ENCODE measurements around the gene HEPN1.

The HEPN1 gene

GRCh38 chr11:124941703-124942102 lies 22.7 kb downstream of the HEPN1 start:
- in situ Hi-C loops (cut with HindIII; ENCODE audit: low sequenced_read_pairs), result no loop called here

DNA sequence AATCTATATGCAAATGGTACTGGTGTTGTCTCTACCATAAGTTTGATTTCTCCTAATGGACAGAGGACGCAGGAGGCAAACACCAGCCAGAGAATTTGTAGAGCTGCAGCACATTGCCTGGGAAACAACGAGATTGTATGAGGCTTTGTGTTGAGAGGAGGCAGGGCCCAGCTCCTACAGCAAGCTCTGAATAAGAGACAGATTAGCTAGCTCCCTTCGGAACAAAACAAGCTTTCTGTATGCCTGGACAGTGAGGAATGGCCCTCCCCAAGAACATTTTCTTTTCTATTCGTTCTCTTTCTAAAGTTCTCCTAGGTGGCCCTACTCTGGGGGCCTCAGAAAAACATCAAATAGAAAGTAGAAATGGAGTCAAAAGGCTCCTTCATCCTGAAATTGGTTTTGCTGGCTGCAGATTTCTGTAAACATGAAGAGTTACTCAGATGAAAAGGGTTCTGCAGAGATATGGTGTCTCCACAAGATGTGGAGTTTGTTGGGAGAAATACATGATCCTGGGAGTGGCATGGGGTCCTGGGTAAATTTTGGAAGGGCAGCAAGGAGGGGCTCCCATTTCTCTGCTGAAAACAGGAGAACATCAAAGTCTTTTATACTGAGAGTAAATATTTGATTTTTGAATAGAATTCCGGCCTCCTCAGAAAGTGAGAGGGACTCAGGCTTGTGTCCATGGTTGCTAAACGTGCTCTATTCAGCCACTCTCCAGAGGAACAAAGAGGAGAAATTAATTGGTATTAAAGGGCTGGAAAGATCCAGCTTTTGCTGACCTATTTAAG lies 23.6 kb downstream of the HEPN1 start:
- in situ Hi-C loops (cut with HindIII; ENCODE audit: low sequenced_read_pairs), result no loop called here

- in situ Hi-C loops (cut with HindIII; ENCODE audit: low sequenced_read_pairs), result no loop called here
Observed at GRCh38 chr11:124943254-124943616, 24.2 kb downstream of the HEPN1 start.

DNA sequence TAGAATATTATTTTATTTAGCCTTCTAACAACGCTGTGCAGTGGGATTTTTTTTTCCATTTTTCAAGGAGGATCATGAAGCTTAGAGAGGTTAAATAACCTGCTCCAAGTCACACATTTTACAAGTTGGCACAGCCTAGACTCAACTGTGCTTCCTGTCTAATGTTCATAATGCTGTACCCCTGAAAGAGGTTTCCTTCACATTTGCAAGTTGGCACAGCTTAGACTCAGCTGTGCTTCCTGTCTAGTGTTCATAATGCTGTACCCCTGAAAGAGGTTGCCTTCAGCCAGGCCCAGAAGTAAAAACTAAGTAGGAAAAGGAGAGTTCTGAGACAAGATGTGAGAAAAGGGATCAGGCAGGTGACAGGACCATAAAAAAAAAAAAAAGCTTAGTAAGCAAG lies 24.7 kb downstream of the HEPN1 start:
- in situ Hi-C loops (cut with HindIII; ENCODE audit: low sequenced_read_pairs), result no loop called here

DNA sequence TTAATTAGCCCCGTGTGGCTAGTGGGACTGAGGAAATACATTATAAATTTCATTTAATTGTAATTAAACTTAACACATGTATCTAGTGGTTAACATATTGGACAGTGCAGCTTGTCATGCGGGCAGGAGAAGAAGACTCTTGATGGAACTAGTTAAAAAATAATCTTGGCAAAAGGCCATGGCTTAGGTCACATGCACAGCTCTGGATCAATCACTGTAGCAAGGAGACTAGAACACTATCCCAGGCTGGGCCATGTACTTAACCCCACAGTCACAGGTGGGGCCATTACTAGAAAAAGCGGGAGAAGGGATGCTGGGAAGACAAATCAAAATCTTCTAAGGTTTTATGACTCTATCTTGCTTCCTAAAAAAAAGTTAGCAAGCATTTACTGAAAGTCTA lies 25.5 kb downstream of the HEPN1 start:
- in situ Hi-C loops (cut with HindIII; ENCODE audit: low sequenced_read_pairs), result no loop called here

DNA sequence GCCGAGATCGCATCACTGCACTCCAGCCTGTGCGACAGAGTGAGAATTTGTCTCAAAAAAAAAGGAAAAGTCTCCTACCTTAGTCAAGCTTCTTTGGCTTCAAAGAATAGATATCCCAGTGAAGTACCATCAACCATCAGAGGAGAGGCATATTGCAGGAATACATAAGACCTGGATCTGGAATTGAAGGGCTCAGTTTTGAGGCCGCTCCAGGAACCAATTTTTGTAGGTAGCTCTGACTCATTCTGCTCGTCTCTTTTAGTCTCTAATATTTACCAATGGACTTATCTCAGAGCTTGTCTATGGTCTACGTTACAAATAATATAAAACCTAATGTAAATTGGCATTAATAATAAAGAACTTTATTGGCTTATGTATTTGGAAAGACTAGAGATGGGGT lies 26.8 kb downstream of the HEPN1 start:
- in situ Hi-C loops (cut with HindIII; ENCODE audit: low sequenced_read_pairs), result no loop called here

DNA sequence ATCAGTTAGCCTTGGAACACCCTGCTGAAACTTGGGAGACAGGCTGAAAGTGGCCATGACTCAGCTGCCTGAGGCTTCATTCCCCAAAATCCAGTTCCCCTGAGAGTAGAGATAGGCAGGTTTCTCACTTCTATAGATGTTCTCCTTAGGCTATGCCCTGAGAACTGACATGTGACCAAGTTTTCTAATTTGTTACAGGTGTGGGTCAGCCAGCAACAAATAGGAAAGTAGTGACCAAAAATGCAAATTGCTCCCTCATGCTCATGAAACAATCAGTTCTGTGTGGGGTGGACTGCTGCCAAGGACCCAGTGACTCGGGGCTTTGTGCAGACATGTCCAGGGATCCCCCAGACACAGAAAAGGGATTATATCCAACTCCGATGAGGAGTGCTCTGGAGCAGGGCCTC lies 27.7 kb downstream of the HEPN1 start:
- in situ Hi-C loops (cut with HindIII; ENCODE audit: low sequenced_read_pairs), result no loop called here

- in situ Hi-C loops (cut with HindIII; ENCODE audit: low sequenced_read_pairs), result loop anchor here (25.0 kb wide), 1 partner anchor 462 kb away; no protein-coding TSS in a partner anchor
Observed at GRCh38 chr11:124950601-124951330, 31.7 kb downstream of the HEPN1 start.

- in situ Hi-C loops (cut with HindIII; ENCODE audit: low sequenced_read_pairs), result loop anchor here (25.0 kb wide), 1 partner anchor 461 kb away; no protein-coding TSS in a partner anchor
Observed at GRCh38 chr11:124951341-124951740, 32.3 kb downstream of the HEPN1 start.

GRCh38 chr11:124953753-124954589 lies 34.9 kb downstream of the HEPN1 start, which contains the start of gene CCDC15:
Gene CCDC15, plus strand, starts transcription at chr11:124954202. Its CDS starts 531 bp downstream, at chr11:124954733.
- in situ Hi-C loops (cut with HindIII; ENCODE audit: low sequenced_read_pairs), result loop anchor here (25.0 kb wide), 1 partner anchor 458 kb away; no protein-coding TSS in a partner anchor

- in situ Hi-C loops (cut with HindIII; ENCODE audit: low sequenced_read_pairs), result loop anchor here (25.0 kb wide), 1 partner anchor 458 kb away; no protein-coding TSS in a partner anchor
Observed at GRCh38 chr11:124954590-124954955, 35.5 kb downstream of the HEPN1 start.

DNA sequence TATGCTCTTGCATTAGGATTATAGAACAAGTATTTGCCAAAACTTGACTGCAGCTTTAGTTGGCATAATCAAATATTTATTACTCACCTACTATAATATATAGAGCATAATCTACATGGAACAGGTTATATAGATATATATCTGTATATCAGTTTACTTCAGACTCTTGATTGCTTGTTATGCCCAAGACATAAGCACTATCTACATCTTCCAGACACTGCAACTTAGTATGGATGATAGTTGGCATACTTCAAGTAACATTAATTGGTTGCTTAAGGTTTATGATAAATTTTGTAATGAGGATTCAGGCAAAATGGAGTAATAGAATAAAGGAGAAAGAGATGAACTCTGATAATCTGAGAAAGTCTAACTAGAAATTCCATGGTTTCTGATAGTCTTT lies 36.0 kb downstream of the HEPN1 start:
- in situ Hi-C loops (cut with HindIII; ENCODE audit: low sequenced_read_pairs), result loop anchor here (5.0 to 25.0 kb wide), 2 partner anchors 167 to 457 kb away; no protein-coding TSS in a partner anchor

GRCh38 chr11:124961972-124962609 lies 43.0 kb downstream of the HEPN1 start:
- in situ Hi-C loops (cut with HindIII; ENCODE audit: low sequenced_read_pairs), result loop anchor here (25.0 kb wide), 1 partner anchor 450 kb away; no protein-coding TSS in a partner anchor

GRCh38 chr11:124968197-124968596 lies 49.1 kb downstream of the HEPN1 start:
- in situ Hi-C loops (cut with HindIII; ENCODE audit: low sequenced_read_pairs), result loop anchor here (25.0 kb wide), 1 partner anchor 444 kb away; no protein-coding TSS in a partner anchor
